Measurements from ENCODE around the gene SMYD3.
"Not testable (repeated sequence)": the region's sequence is repeated elsewhere in the genome, so short reads cannot be mapped to it uniquely, and the experiment has no call there.

The SMYD3 gene

DNA sequence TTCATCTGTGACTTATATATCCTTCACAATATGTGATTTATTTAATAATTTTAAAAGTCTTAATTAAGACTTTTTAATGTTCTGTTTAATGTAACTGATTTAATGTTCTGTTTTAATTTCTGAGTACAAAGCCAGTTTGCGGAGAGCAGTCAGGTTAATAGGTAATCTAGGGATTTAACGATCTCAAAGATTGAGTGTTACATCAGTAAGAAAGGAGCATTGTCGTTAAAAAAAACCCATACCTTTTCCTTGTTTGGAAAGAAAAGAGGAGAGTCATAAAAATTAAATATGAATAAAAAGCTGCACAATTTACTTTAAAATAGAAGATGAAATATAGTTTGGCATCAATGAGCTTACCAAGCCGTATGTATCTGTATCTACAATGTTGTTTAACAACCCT is 730.9 kb downstream of the SMYD3 start:
- Histone ChIP-seq H3K27ac (ENCODE audit: low read depth, low read length) (no peak overlapping the region), H3K9ac (ENCODE audit: low read length) (no peak overlapping the region), H2AFZ (ENCODE audit: low read depth, low read length, severe bottlenecking) (no peak overlapping the region), H3K36me3 (ENCODE audit: low read length) (no peaks in the 10 kb centered on the region), H3F3A (ENCODE audit: insufficient read depth) (no peaks in the 10 kb centered on the region), H3K4me3 (ENCODE audit: insufficient read depth, low read length, poor library complexity, severe bottlenecking) (no peak overlapping the region), H3K9me3 (ENCODE audit: insufficient read depth, low read length) (no peaks in the 10 kb centered on the region), H3K9me2 (replicated peaks; ENCODE audit: insufficient read depth, low read length) (no peaks in the 10 kb centered on the region), H4K20me1 (ENCODE audit: low read depth, low read length) (no peaks in the 10 kb centered on the region), H3K27me3 (ENCODE audit: low read length) (no peaks in the 10 kb centered on the region), H3K79me2 (ENCODE audit: insufficient read depth, low read length) (no peaks in the 10 kb centered on the region), H3K4me2 (ENCODE audit: low read depth, low read length, poor library complexity, severe bottlenecking) (no peak overlapping the region)
- TF ChIP-seq, protein P1, sequence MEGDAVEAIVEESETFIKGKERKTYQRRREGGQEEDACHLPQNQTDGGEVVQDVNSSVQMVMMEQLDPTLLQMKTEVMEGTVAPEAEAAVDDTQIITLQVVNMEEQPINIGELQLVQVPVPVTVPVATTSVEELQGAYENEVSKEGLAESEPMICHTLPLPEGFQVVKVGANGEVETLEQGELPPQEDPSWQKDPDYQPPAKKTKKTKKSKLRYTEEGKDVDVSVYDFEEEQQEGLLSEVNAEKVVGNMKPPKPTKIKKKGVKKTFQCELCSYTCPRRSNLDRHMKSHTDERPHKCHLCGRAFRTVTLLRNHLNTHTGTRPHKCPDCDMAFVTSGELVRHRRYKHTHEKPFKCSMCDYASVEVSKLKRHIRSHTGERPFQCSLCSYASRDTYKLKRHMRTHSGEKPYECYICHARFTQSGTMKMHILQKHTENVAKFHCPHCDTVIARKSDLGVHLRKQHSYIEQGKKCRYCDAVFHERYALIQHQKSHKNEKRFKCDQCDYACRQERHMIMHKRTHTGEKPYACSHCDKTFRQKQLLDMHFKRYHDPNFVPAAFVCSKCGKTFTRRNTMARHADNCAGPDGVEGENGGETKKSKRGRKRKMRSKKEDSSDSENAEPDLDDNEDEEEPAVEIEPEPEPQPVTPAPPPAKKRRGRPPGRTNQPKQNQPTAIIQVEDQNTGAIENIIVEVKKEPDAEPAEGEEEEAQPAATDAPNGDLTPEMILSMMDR (IDR thresholded peaks at IDR 0.05; ENCODE audit: insufficient read depth, low read length, poor library complexity, severe bottlenecking) = no peak
- no peak for TF ChIP-seq EZH2phosphoT487 (conservative IDR thresholded peaks at IDR 0.05; ENCODE audit: low read length)

DNA sequence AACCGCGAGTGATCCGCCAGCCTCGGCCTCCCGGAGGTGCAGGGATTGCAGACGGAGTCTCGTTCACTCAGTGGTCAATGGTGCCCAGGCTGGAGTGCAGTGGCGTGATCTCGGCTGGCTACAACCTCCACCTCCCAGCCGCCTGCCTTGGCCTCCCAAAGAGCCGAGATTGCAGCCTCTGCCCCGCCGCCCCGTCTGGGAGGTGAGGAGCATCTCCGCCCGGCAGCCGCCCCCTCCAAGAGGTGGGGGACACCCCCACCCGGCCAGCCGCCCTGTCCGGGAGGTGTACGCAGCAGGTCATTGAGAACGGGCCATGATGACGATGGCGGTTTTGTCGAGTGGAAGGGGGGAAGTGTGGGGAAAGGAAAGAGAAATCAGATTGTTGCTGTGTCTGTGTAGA is 732.1 kb downstream of the SMYD3 start:
- not testable (repeated sequence) for H2AFZ ChIP-seq (ENCODE audit: low read depth, low read length, severe bottlenecking); H3K79me2 ChIP-seq (ENCODE audit: insufficient read depth, low read length); H3K9ac ChIP-seq (ENCODE audit: low read length); H4K20me1 ChIP-seq (ENCODE audit: low read depth, low read length); H3K9me3 ChIP-seq (ENCODE audit: insufficient read depth, low read length); H3K36me3 ChIP-seq (ENCODE audit: low read length); H3K27ac ChIP-seq (ENCODE audit: low read depth, low read length); H3K4me3 ChIP-seq (ENCODE audit: insufficient read depth, low read length, poor library complexity, severe bottlenecking); H3K27me3 ChIP-seq (ENCODE audit: low read length); H3K9me2 ChIP-seq (replicated peaks; ENCODE audit: insufficient read depth, low read length); H3F3A ChIP-seq (ENCODE audit: insufficient read depth); H3K4me2 ChIP-seq (ENCODE audit: low read depth, low read length, poor library complexity, severe bottlenecking)

DNA sequence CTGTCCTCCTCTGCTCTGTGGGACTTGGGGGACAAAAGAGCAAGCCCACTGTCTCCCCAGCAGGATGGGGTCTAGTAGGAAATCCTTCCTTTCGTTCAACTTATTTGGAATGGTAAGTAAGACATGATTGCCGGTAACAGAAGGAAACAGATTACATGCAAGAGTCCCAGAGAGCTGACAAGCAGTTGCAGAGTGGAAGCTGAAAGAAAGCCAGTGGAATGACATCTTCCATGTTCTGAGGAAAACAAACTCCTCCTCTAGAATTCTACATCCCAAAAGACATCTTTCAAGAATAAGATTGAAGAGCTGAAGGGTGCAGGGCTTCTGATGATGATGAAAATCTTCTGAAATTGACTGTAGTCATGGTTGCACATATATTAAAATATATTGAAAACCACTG is 732.9 kb downstream of the SMYD3 start:
- no peaks in the 10 kb centered on the region for H3K36me3 ChIP-seq (ENCODE audit: low read length)
- no peaks in the 10 kb centered on the region for H3F3A ChIP-seq (ENCODE audit: insufficient read depth)
- no peaks in the 10 kb centered on the region for H3K79me2 ChIP-seq (ENCODE audit: insufficient read depth, low read length)
- no peaks in the 10 kb centered on the region for H3K27me3 ChIP-seq (ENCODE audit: low read length)
- H3K9me3 ChIP-seq (ENCODE audit: insufficient read depth, low read length) = no peaks in the 10 kb centered on the region
- H3K9ac ChIP-seq (ENCODE audit: low read length) = no peak overlapping the region
- TF ChIP-seq, protein P1 (IDR thresholded peaks at IDR 0.05; ENCODE audit: insufficient read depth, low read length, poor library complexity, severe bottlenecking) = no peak
- no peak for TF ChIP-seq EZH2phosphoT487 (conservative IDR thresholded peaks at IDR 0.05; ENCODE audit: low read length)
- no peak overlapping the region for H3K4me3 ChIP-seq (ENCODE audit: insufficient read depth, low read length, poor library complexity, severe bottlenecking)
- H2AFZ ChIP-seq (ENCODE audit: low read depth, low read length, severe bottlenecking) = no peak overlapping the region
- H3K4me2 ChIP-seq (ENCODE audit: low read depth, low read length, poor library complexity, severe bottlenecking) = no peak overlapping the region
- H3K9me2 ChIP-seq (replicated peaks; ENCODE audit: insufficient read depth, low read length) = no peaks in the 10 kb centered on the region
- no peaks in the 10 kb centered on the region for H4K20me1 ChIP-seq (ENCODE audit: low read depth, low read length)
- H3K27ac ChIP-seq (ENCODE audit: low read depth, low read length) = no peak overlapping the region

DNA sequence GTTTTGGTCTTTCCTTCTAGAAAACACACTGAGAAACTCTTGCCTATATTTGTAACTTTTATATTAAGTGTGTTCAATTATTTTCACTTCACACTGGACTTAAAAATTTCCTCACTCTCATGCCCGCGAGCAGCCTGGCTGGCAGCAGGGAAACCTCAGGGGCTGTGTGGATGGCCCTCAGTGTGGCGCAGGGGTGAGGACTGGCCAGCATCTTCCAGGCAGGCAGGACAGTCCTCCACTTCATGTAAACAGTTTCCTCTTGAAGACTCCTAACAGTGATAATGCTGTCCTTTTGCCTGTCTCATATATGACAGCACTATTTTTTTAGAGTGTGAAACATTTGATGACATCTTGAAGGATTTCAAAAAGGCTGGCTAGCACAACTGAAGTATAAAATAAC is 733.7 kb downstream of the SMYD3 start:
- H3K36me3 ChIP-seq (ENCODE audit: low read length) = no peaks in the 10 kb centered on the region
- H3K27ac ChIP-seq (ENCODE audit: low read depth, low read length) = no peak overlapping the region
- no peak overlapping the region for H3K4me2 ChIP-seq (ENCODE audit: low read depth, low read length, poor library complexity, severe bottlenecking)
- no peaks in the 10 kb centered on the region for H4K20me1 ChIP-seq (ENCODE audit: low read depth, low read length)
- no peak overlapping the region for H3K4me3 ChIP-seq (ENCODE audit: insufficient read depth, low read length, poor library complexity, severe bottlenecking)
- H3K9me3 ChIP-seq (ENCODE audit: insufficient read depth, low read length) = no peaks in the 10 kb centered on the region
- no peaks in the 10 kb centered on the region for H3K79me2 ChIP-seq (ENCODE audit: insufficient read depth, low read length)
- no peaks in the 10 kb centered on the region for H3F3A ChIP-seq (ENCODE audit: insufficient read depth)
- no peak overlapping the region for H2AFZ ChIP-seq (ENCODE audit: low read depth, low read length, severe bottlenecking)
- no peak for TF ChIP-seq EZH2phosphoT487 (conservative IDR thresholded peaks at IDR 0.05; ENCODE audit: low read length)
- TF ChIP-seq, protein P1 (IDR thresholded peaks at IDR 0.05; ENCODE audit: insufficient read depth, low read length, poor library complexity, severe bottlenecking) = no peak
- H3K27me3 ChIP-seq (ENCODE audit: low read length) = no peaks in the 10 kb centered on the region
- no peak overlapping the region for H3K9ac ChIP-seq (ENCODE audit: low read length)
- H3K9me2 ChIP-seq (replicated peaks; ENCODE audit: insufficient read depth, low read length) = no peaks in the 10 kb centered on the region
